CD14-positive monocyte (primary cell): Measurements from ENCODE around the gene TAP2. TPM values are rescaled to one million over a fixed set of nuclear protein-coding genes. Genes with fewer than 3 reads are reported as not detected.

Experiments
- DNase-seq, 3 donors: peaks; one replicate each; pipeline ENCODE4 v3.0.0-alpha.2; 2011 to 2022
- H2AFZ ChIP-seq: 2 replicates; pipeline ENCODE4 v1.6.0; 2012; ENCODE audit warnings: mild to moderate bottlenecking, low read depth, low read length, inconsistent platforms; ENCODE audit not compliant: insufficient read depth, poor library complexity, severe bottlenecking
- H3K27ac ChIP-seq, 2 donors: 1 replicate in 1 of 2; 2 replicates in 1 of 2; pipeline ENCODE4 v1.5.1; 2012 to 2013; ENCODE audit warnings: low read length in 2 of 2, control low read depth in 1 of 2, inconsistent platforms in 1 of 2, low read depth in 1 of 2, mild to moderate bottlenecking in 1 of 2
- H3K27me3 ChIP-seq, 2 donors: one replicate each; pipeline versions ENCODE4 v1.6.0 to v1.6.1; 2011 to 2013; ENCODE audit warnings: low read length in 2 of 2; ENCODE audit not compliant: control insufficient read depth in 2 of 2, insufficient read depth in 2 of 2
- H3K36me3 ChIP-seq, 2 donors: replicated peaks in 1 of 2; 1 replicate in 1 of 2; 2 replicates in 1 of 2; pipeline versions ENCODE4 v1.5.1 to v1.6.1; 2012 to 2013; ENCODE audit warnings: low read length in 2 of 2, control low read depth in 1 of 2, inconsistent platforms in 1 of 2, mild to moderate bottlenecking in 1 of 2; ENCODE audit not compliant: insufficient read depth in 2 of 2, control insufficient read depth in 1 of 2
- H3K4me1 ChIP-seq, 2 donors: 1 replicate in 1 of 2; 2 replicates in 1 of 2; pipeline versions ENCODE4 v1.5.1 to v1.6.1; 2012 to 2013; ENCODE audit warnings: low read length in 2 of 2, control low read depth in 1 of 2, inconsistent platforms in 1 of 2, mild to moderate bottlenecking in 1 of 2, moderate library complexity in 1 of 2; ENCODE audit not compliant: insufficient read depth in 2 of 2, control insufficient read depth in 1 of 2
- H3K4me2 ChIP-seq: replicated peaks from 2 replicates; pipeline ENCODE3; 2012; ENCODE audit warnings: low read length, moderate library complexity, mild to moderate bottlenecking; ENCODE audit not compliant: poor library complexity, severe bottlenecking; ENCODE audit errors: extremely low read depth
- H3K4me3 ChIP-seq, 3 experiments: fragments of 200-600 bp in 1 of 3; sonication (generic) in 1 of 3; replicated peaks in 1 of 3; 1 replicate in 2 of 3; 2 replicates in 1 of 3; pipeline ENCODE4 v1.5.1; 2011 to 2013; ENCODE audit warnings: low read length in 3 of 3, mild to moderate bottlenecking in 3 of 3, control low read depth in 2 of 3, low read depth in 2 of 3, inconsistent platforms in 1 of 3, moderate library complexity in 1 of 3
- H3K79me2 ChIP-seq: 2 replicates; pipeline ENCODE4 v1.6.0; 2012; ENCODE audit warnings: mild to moderate bottlenecking, control low read depth, inconsistent platforms, low read length, moderate library complexity; ENCODE audit not compliant: insufficient read depth
- H3K9ac ChIP-seq: 2 replicates; pipeline ENCODE4 v1.6.0; 2017; ENCODE audit warnings: low read length, mild to moderate bottlenecking; ENCODE audit not compliant: insufficient read depth, poor library complexity, severe bottlenecking
- H3K9me3 ChIP-seq, 2 donors: replicated peaks in 1 of 2; 1 replicate in 1 of 2; 2 replicates in 1 of 2; pipeline versions ENCODE4 v1.5.1 to v1.6.1; 2012 to 2013; ENCODE audit warnings: low read length in 2 of 2, control low read depth in 1 of 2; ENCODE audit not compliant: control insufficient read depth in 1 of 2, insufficient read depth in 1 of 2
- H4K20me1 ChIP-seq: 2 replicates; pipeline ENCODE4 v1.6.0; 2012; ENCODE audit warnings: mild to moderate bottlenecking, low read length, control low read depth, moderate library complexity; ENCODE audit not compliant: insufficient read depth
- H3K27ac Mint-ChIP-seq, 7 donors: one replicate each; pipeline ENCODE4 v1.8.0; 2020; ENCODE audit warnings: mild to moderate bottlenecking in 7 of 7, mixed read lengths in 7 of 7, moderate library complexity in 6 of 7, inconsistent platforms in 2 of 7
- H3K27me3 Mint-ChIP-seq, 3 donors: one replicate each; pipeline ENCODE4 v1.8.0; 2021 to 2022; ENCODE audit warnings: low read depth in 3 of 3, mild to moderate bottlenecking in 3 of 3, mixed read lengths in 3 of 3, moderate library complexity in 3 of 3, inconsistent platforms in 1 of 3
- H3K36me3 Mint-ChIP-seq, 2 donors: one replicate each; pipeline ENCODE4 v1.8.0; 2020; ENCODE audit warnings: mixed read lengths in 2 of 2, inconsistent platforms in 1 of 2, mild to moderate bottlenecking in 1 of 2
- H3K4me1 Mint-ChIP-seq: one replicate; pipeline ENCODE4 v1.8.0; 2020; ENCODE audit warnings: mild to moderate bottlenecking, mixed read lengths
- H3K4me3 Mint-ChIP-seq, 2 donors: one replicate each; pipeline ENCODE4 v1.8.0; 2020; ENCODE audit warnings: mild to moderate bottlenecking in 2 of 2, mixed read lengths in 2 of 2, moderate library complexity in 1 of 2
- H3K9me3 Mint-ChIP-seq, 7 donors: one replicate each; pipeline ENCODE4 v1.8.0; 2020 to 2022; ENCODE audit warnings: mixed read lengths in 7 of 7, mild to moderate bottlenecking in 6 of 7, moderate library complexity in 6 of 7, inconsistent platforms in 2 of 7
- CTCF ChIP-seq: fragments of 200-600 bp; IDR thresholded peaks from one replicate; pipeline ENCODE4 v1.8.0; 2022; ENCODE audit warnings: antibody characterized with exemption, mild to moderate bottlenecking
- WGBS: methylation state at CpG from one replicate; pipeline ENCODE4 v1.1.5; 2013; ENCODE audit warnings: missing lambda C conversion rate; ENCODE audit not compliant: insufficient coverage; 5-methylcytosine and 5-hydroxymethylcytosine counted together
- intact Hi-C, 2 donors: fragments of 100-400 bp; cut with micrococcal nuclease; formaldehyde crosslinking; loops; one replicate each; pipeline versions ENCODE4 v1.15.0 to v1.15.1; 2023
- polyA plus RNA-seq, 3 donors: library from polyadenylated mRNA; depleted of rRNA in 1 of 3; unstranded in 2 of 3; stranded (reverse) in 1 of 3; fragments of 300-500 nt in 2 of 3; fragments of >200 nt in 1 of 3; fragmentation: Illumina TruSeq in 2 of 3; gene quantifications; 1 replicate in 2 of 3; 2 replicates in 1 of 3; pipeline ENCODE4 v1.2.3, GENCODE V29; 2012 to 2021

TAP2 gene
- polyA plus RNA-seq, 3 donors = 12.6 to 48.7 (median 25.9) TPM

GRCh38 chr6:32847004-32847403, 8.5 kb upstream of the TAP2 start:
- Mint-ChIP-seq H3K9me3 (peaks cover 0 to 10% (median 3%) of the 10 kb centered on the region in 7 donors), H3K4me3 (no peak overlapping the region), H3K4me1 (peaks cover 80% of the 10 kb centered on the region), H3K36me3 (peaks cover 71 to 82% of the 10 kb centered on the region in 2 donors), H3K27ac (peak overlapping the region in 3 of 7 donors; percentile 10 to 70 (median 16)), H3K27me3 (peaks cover 0 to 8% (median 0%) of the 10 kb centered on the region in 3 donors)
- Histone ChIP-seq H2AFZ (no peak overlapping the region), H3K27me3 (no peaks in the 10 kb centered on the region), H3K79me2 (peaks cover 99% of the 10 kb centered on the region), H3K27ac (peak overlapping the region in 1 of 2 donors; percentile 7), H3K4me3 (no peak overlapping the region), H3K4me1 (peaks cover 58 to 75% of the 10 kb centered on the region in 2 donors), H4K20me1 (peaks cover 66% of the 10 kb centered on the region), H3K4me2 (no peak overlapping the region), H3K9me3 (no peaks in the 10 kb centered on the region), H3K9ac (no peak overlapping the region), H3K36me3 (peaks cover 57 to 70% of the 10 kb centered on the region in 2 donors)
- WGBS = 100% methylated on average over 5 of the region's 10 CpGs
- intact Hi-C loops = no loop called here
- no peak for TF ChIP-seq CTCF
- no peak for DNase-seq

- Histone ChIP-seq H3K36me3 (peaks cover 59 to 70% of the 10 kb centered on the region in 2 donors), H4K20me1 (peaks cover 51% of the 10 kb centered on the region), H3K27ac (peak overlapping the region; percentile 89 to 94), H3K9ac (peak overlapping the region; percentile 95), H2AFZ (peak overlapping the region; percentile 87), H3K4me3 (peak overlapping the region; percentile 65 to 87 (median 83)), H3K4me1 (peaks cover 46 to 75% of the 10 kb centered on the region in 2 donors), H3K79me2 (peaks cover 91% of the 10 kb centered on the region), H3K9me3 (no peaks in the 10 kb centered on the region), H3K4me2 (peak overlapping the region; percentile 97), H3K27me3 (no peaks in the 10 kb centered on the region)
- Mint-ChIP-seq H3K9me3 (peaks cover 0 to 9% (median 3%) of the 10 kb centered on the region in 7 donors), H3K27me3 (peaks cover 0 to 6% (median 0%) of the 10 kb centered on the region in 3 donors), H3K36me3 (peaks cover 73 to 82% of the 10 kb centered on the region in 2 donors), H3K27ac (peak overlapping the region; percentile 99 to 100 (median 100)), H3K4me1 (peaks cover 80% of the 10 kb centered on the region), H3K4me3 (peak overlapping the region; percentile 98 to 99)
- TF ChIP-seq CTCF = no peak
- intact Hi-C loops = loop anchor here in 1 of 2 donors (1.0 kb wide), 1 partner anchor 8 kb away; the partner anchor contains the start of gene TAP1
- 2% methylated on average over 7 of the region's 10 CpGs for WGBS
- DNase-seq = peak; percentile 54 to 76 (median 61)
Measured at GRCh38 chr6:32845384-32845884, 6.9 kb upstream of the TAP2 start.
